K562 (cell line): Measurements from ENCODE around the gene SEMA5A.

Source experiments
- EGR1 ChIP-seq: fragments of 450-650 bp; conservative IDR thresholded peaks from 2 replicates; pipeline ENCODE4 v1.6.1; 2017; ENCODE audit warnings: mild to moderate bottlenecking
- NR2C2 ChIP-seq, 2 experiments: fragments of 200-800 bp in 1 of 2; sonication (Bioruptor generic) in 1 of 2; sonication (generic) in 1 of 2; formaldehyde crosslinking in 1 of 2; IDR thresholded peaks; 2 replicates each; pipeline versions ENCODE4 v1.6.1 to v1.8.0; 2016 to 2022; ENCODE audit warnings: mild to moderate bottlenecking in 1 of 2, missing compliant biosample characterization in 1 of 2, missing genetic modification characterization in 1 of 2, missing genetic modification reagents in 1 of 2
- ZFP30 ChIP-seq: fragments of 250-450 bp; sonication (Bioruptor Pico); IDR thresholded peaks from 2 replicates; pipeline ENCODE4 v1.8.0; 2022; ENCODE audit warnings: moderate library complexity, mild to moderate bottlenecking, inconsistent platforms, borderline replicate concordance
- TF ChIP-seq, protein P1 (sequence below): fragments of 450-650 bp; formaldehyde crosslinking; IDR thresholded peaks from 2 replicates; pipeline ENCODE4 v1.4.0; 2022; ENCODE audit warnings: mild to moderate bottlenecking, moderate library complexity

DNA sequence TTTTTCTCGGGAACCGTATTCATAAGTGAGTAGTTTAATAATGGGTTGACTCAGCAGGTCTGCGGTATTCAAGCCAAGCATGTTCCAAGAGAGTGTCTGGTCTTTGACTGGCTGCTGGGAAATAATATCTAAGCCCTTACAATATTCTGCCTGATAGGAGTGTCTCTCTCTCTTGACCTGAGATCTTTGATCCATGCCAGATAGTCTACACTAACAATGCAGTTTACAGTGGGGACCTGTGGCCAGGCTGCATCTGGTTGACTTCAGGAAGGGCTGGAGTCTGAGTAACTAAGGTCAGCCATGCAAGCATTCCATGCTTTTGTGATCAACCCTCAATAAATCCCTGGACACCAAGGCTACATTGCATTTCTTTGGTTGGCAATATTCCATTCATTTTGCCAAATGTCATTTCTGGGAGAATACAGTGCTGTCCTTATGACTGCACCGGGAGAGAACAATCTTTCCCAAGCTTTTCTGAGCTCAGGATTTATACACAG is 195.5 kb downstream of the SEMA5A start:
- no peak for TF ChIP-seq EGR1
- no peak for TF ChIP-seq ZFP30 (CRISPR knock-in tag)
- no peak for TF ChIP-seq NR2C2 (CRISPR knock-in tag; IDR thresholded peaks at IDR 0.05)
- no peak for TF ChIP-seq NR2C2 (tag; IDR thresholded peaks at IDR 0.05)
- TF ChIP-seq, protein P1, sequence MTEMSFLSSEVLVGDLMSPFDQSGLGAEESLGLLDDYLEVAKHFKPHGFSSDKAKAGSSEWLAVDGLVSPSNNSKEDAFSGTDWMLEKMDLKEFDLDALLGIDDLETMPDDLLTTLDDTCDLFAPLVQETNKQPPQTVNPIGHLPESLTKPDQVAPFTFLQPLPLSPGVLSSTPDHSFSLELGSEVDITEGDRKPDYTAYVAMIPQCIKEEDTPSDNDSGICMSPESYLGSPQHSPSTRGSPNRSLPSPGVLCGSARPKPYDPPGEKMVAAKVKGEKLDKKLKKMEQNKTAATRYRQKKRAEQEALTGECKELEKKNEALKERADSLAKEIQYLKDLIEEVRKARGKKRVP (CRISPR knock-in tag): no peak
